SK-N-SH (cell line): Measurements from ENCODE around the gene SIGLEC1. TPM values are rescaled to one million over a fixed set of nuclear protein-coding genes. Genes with fewer than 3 reads are reported as not detected.

Experiments used
- CTCF ChIA-PET: fragments of 300-600, 350-600 bp; formaldehyde crosslinking; extraction: SDS; loops from one replicate; lab custom pipeline; 2021; lab: Yijun Ruan, JAX
- POLR2A ChIA-PET: fragments of 350-600 bp; sonication (Branson Sonifier 250); formaldehyde crosslinking; extraction: SDS; loops from one replicate; lab custom pipeline; 2020; ENCODE audit warnings: antibody characterized with exemption, inconsistent platforms; lab: Yijun Ruan, JAX
- DNase-seq: peaks from one replicate; pipeline ENCODE4 v3.0.0; 2012
- H2AFZ ChIP-seq: fragments of 200-600 bp; sonication (generic); 2 replicates; pipeline ENCODE4 v1.8.1; 2016; ENCODE audit warnings: antibody characterized with exemption, mild to moderate bottlenecking, low read depth
- H3F3A ChIP-seq: fragments of 200-600 bp; sonication (generic); replicated peaks from 2 replicates; pipeline ENCODE3; 2016; ENCODE audit warnings: antibody characterized with exemption, mild to moderate bottlenecking; ENCODE audit not compliant: insufficient read depth
- H3K27ac ChIP-seq, 2 experiments: fragments of 200-500 bp in 1 of 2; fragments of 200-600 bp in 1 of 2; sonication (Bioruptor generic) in 1 of 2; sonication (generic), shearing (Covaris generic) in 1 of 2; 2 replicates each; pipeline versions ENCODE4 v1.5.1 to v1.6.1; 2014 to 2016; ENCODE audit warnings: low read depth in 2 of 2, inconsistent platforms in 1 of 2, low read length in 1 of 2, mild to moderate bottlenecking in 1 of 2, mixed read lengths in 1 of 2
- H3K27me3 ChIP-seq: fragments of 200-600 bp; sonication (generic), shearing (Covaris generic); 2 replicates; pipeline ENCODE4 v1.6.1; 2016; ENCODE audit warnings: mixed run types; ENCODE audit not compliant: insufficient read depth
- H3K36me3 ChIP-seq, 2 experiments: fragments of 200-500 bp in 1 of 2; fragments of 200-600 bp in 1 of 2; sonication (Bioruptor generic) in 1 of 2; sonication (generic) in 1 of 2; replicated peaks in 1 of 2; 2 replicates each; pipeline versions ENCODE3 to v1.5.1; 2014 to 2016; ENCODE audit warnings: low read length in 1 of 2, mild to moderate bottlenecking in 1 of 2; ENCODE audit not compliant: insufficient read depth in 2 of 2, control insufficient read depth in 1 of 2
- H3K4me1 ChIP-seq, 2 experiments: fragments of 200-500 bp in 1 of 2; fragments of 200-600 bp in 1 of 2; sonication (Bioruptor generic) in 1 of 2; sonication (generic), shearing (Covaris generic) in 1 of 2; 2 replicates each; pipeline versions ENCODE4 v1.5.1 to v1.6.1; 2014 to 2016; ENCODE audit warnings: low read depth in 1 of 2, low read length in 1 of 2, mixed run types in 1 of 2; ENCODE audit not compliant: insufficient read depth in 2 of 2, control insufficient read depth in 1 of 2
- H3K4me2 ChIP-seq: fragments of 200-600 bp; sonication (generic), shearing (Covaris generic); 2 replicates; pipeline ENCODE4 v1.6.1; 2017; ENCODE audit warnings: mixed run types
- H3K4me3 ChIP-seq, 2 experiments: fragments of 200-500 bp in 1 of 2; fragments of 200-600 bp in 1 of 2; sonication (Bioruptor generic) in 1 of 2; sonication (generic), shearing (Covaris generic) in 1 of 2; 2 replicates each; pipeline versions ENCODE4 v1.5.1 to v1.8.1; 2014 to 2016; ENCODE audit warnings: low read depth in 2 of 2, inconsistent platforms in 1 of 2, low read length in 1 of 2, mild to moderate bottlenecking in 1 of 2, mixed read lengths in 1 of 2, moderate library complexity in 1 of 2
- H3K79me2 ChIP-seq: fragments of 200-600 bp; sonication (generic); 2 replicates; pipeline ENCODE4 v1.8.1; 2017; ENCODE audit warnings: mild to moderate bottlenecking; ENCODE audit not compliant: insufficient read depth
- H3K9ac ChIP-seq: fragments of 200-600 bp; sonication (generic); 2 replicates; pipeline ENCODE4 v1.6.1; 2017; ENCODE audit warnings: mixed run types
- H3K9me2 ChIP-seq: fragments of 200-600 bp; sonication (generic); 2 replicates; pipeline ENCODE4 v1.6.1; 2017; ENCODE audit warnings: mixed run types
- H3K9me3 ChIP-seq: fragments of 200-600 bp; sonication (generic); 2 replicates; pipeline ENCODE4 v1.6.1; 2017; ENCODE audit warnings: mixed run types, mild to moderate bottlenecking, moderate library complexity
- H4K20me1 ChIP-seq: fragments of 200-600 bp; sonication (generic); 2 replicates; pipeline ENCODE4 v1.6.1; 2017; ENCODE audit warnings: mild to moderate bottlenecking, mixed run types; ENCODE audit not compliant: insufficient read depth
- CTCF ChIP-seq: fragments of 200-600 bp; sonication (generic); IDR thresholded peaks from 2 replicates; pipeline ENCODE4 v1.6.1; 2017; ENCODE audit warnings: antibody characterized with exemption, mild to moderate bottlenecking, moderate library complexity
- EZH2phosphoT487 ChIP-seq: fragments of 200-600 bp; sonication (generic); IDR thresholded peaks from 2 replicates; pipeline ENCODE4 v1.6.1; 2017; ENCODE audit warnings: low read depth, mixed run types, mild to moderate bottlenecking, antibody characterized with exemption, moderate library complexity, borderline replicate concordance
- FOXJ3 ChIP-seq: sonication (generic); formaldehyde crosslinking; IDR thresholded peaks from 2 replicates; pipeline ENCODE4 v1.5.1; 2020; ENCODE audit warnings: mild to moderate bottlenecking, missing genetic modification reagents
- FOXM1 ChIP-seq: IDR thresholded peaks from 2 replicates; pipeline ENCODE4 v1.4.0; 2012; ENCODE audit warnings: low read depth, mild to moderate bottlenecking
- GABPA ChIP-seq: IDR thresholded peaks from 2 replicates; pipeline ENCODE4 v1.4.0; 2012; ENCODE audit warnings: low read depth, mild to moderate bottlenecking
- GATA2 ChIP-seq: sonication (generic); formaldehyde crosslinking; IDR thresholded peaks from 2 replicates; pipeline ENCODE4 v1.5.0; 2020; ENCODE audit warnings: mild to moderate bottlenecking, missing genetic modification reagents
- JUND ChIP-seq: IDR thresholded peaks from 2 replicates; pipeline ENCODE4 v1.4.0; 2012
- MEF2A ChIP-seq: IDR thresholded peaks from 2 replicates; pipeline ENCODE4 v1.4.0; 2012; ENCODE audit warnings: low read depth, borderline replicate concordance
- PBX3 ChIP-seq: IDR thresholded peaks from 2 replicates; pipeline ENCODE4; 2012
- RCOR1 ChIP-seq: fragments of 150-350 bp; IDR thresholded peaks from 2 replicates; pipeline ENCODE4 v1.6.1; 2017; ENCODE audit warnings: antibody characterized with exemption, low read length
- REST ChIP-seq: IDR thresholded peaks from 2 replicates; pipeline ENCODE4 v1.6.1; 2012; ENCODE audit warnings: mild to moderate bottlenecking, low read depth, low read length, moderate library complexity
- RXRA ChIP-seq: IDR thresholded peaks from 2 replicates; pipeline ENCODE4 v1.4.0; 2012; ENCODE audit warnings: low read depth, mild to moderate bottlenecking, borderline replicate concordance
- TAF1 ChIP-seq: IDR thresholded peaks from 2 replicates; pipeline ENCODE4 v1.6.1; 2012; ENCODE audit warnings: low read depth, mild to moderate bottlenecking, low read length, moderate library complexity, borderline replicate concordance
- TCF12 ChIP-seq: IDR thresholded peaks from 2 replicates; pipeline ENCODE4 v1.4.0; 2012
- USF2 ChIP-seq: fragments of 150-350 bp; IDR thresholded peaks from 2 replicates; pipeline ENCODE4 v1.6.1; 2017; ENCODE audit warnings: antibody characterized with exemption, low read length, low read depth, borderline replicate concordance
- WGBS: methylation state at CpG from one replicate; pipeline ENCODE4 v1.1.6; 2017; ENCODE audit warnings: low lambda C conversion rate; 5-methylcytosine and 5-hydroxymethylcytosine counted together
- polyA plus RNA-seq, 3 experiments: library from polyadenylated mRNA; depleted of rRNA; stranded (reverse); fragments of >200 nt; gene quantifications; 2 replicates each; pipeline ENCODE4 v1.2.3, GENCODE V29; 2012
- TF ChIP-seq, protein P1 (sequence below): IDR thresholded peaks from 2 replicates; pipeline ENCODE4 v1.4.0; 2012; ENCODE audit warnings: low read depth, borderline replicate concordance

The SIGLEC1 gene
- polyA plus RNA-seq, 1 of the 3 experiments (the other 2 are of a cell fraction) = not detected

GRCh38 chr20:3732327-3733118, 20.1 kb upstream of the SIGLEC1 start, which contains the start of gene HSPA12B:
TSS of gene HSPA12B (plus strand) at chr20:3732685. CDS start at chr20:3738675, 5,990 bp downstream.
- H3K27ac ChIP-seq = no peak within 1 kb of the TSS
- no peaks in the 10 kb centered on the region for H3K9me3 ChIP-seq
- ChIA-PET CTCF (interaction anchor here (1.0 to 1.4 kb wide), 2 partner anchors 12 to 17 kb away, joined by 3 read pairs; no protein-coding TSS in a partner anchor), POLR2A (no interaction called here)
- WGBS = 33% methylated on average over 20 of the region's 67 CpGs
- peaks cover 23% of the 10 kb centered on the region for H3K27me3 ChIP-seq
- H3K9me2 ChIP-seq = no peaks in the 10 kb centered on the region
- H3F3A ChIP-seq = no peaks in the 10 kb centered on the region
- no peak within 1 kb of the TSS for H3K4me2 ChIP-seq
- no peak within 1 kb of the TSS for H2AFZ ChIP-seq
- no peaks in the 10 kb centered on the region; a peak in 1 of 4 replicates for H3K4me1 ChIP-seq
- H3K79me2 ChIP-seq = no peaks in the 10 kb centered on the region
- no peak within 1 kb of the TSS for H3K4me3 ChIP-seq
- DNase-seq = peak; percentile 87
- H3K36me3 ChIP-seq = no peaks in the 10 kb centered on the region
- no peak for TF ChIP-seq RCOR1
- TF ChIP-seq JUND = no peak
- TF ChIP-seq GABPA = no peak
- TF ChIP-seq PBX3 = no peak
- TF ChIP-seq CTCF = no peak
- TF ChIP-seq EZH2phosphoT487 = no peak
- no peak for TF ChIP-seq FOXM1
- no peak for TF ChIP-seq GATA2 (CRISPR knock-in tag)
- TF ChIP-seq TAF1 = no peak
- TF ChIP-seq TCF12 = no peak
- TF ChIP-seq MEF2A = no peak
- no peak for TF ChIP-seq FOXJ3 (CRISPR knock-in tag)
- no peak for TF ChIP-seq REST
- no peak for TF ChIP-seq RXRA
- TF ChIP-seq USF2 = no peak
- TF ChIP-seq, protein P1, sequence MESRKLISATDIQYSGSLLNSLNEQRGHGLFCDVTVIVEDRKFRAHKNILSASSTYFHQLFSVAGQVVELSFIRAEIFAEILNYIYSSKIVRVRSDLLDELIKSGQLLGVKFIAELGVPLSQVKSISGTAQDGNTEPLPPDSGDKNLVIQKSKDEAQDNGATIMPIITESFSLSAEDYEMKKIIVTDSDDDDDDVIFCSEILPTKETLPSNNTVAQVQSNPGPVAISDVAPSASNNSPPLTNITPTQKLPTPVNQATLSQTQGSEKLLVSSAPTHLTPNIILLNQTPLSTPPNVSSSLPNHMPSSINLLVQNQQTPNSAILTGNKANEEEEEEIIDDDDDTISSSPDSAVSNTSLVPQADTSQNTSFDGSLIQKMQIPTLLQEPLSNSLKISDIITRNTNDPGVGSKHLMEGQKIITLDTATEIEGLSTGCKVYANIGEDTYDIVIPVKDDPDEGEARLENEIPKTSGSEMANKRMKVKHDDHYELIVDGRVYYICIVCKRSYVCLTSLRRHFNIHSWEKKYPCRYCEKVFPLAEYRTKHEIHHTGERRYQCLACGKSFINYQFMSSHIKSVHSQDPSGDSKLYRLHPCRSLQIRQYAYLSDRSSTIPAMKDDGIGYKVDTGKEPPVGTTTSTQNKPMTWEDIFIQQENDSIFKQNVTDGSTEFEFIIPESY = no peak
- H4K20me1 ChIP-seq = no peaks in the 10 kb centered on the region
- H3K9ac ChIP-seq = no peak within 1 kb of the TSS
